ENCODE results near the gene FBXO48. TPM values are rescaled to one million over a fixed set of nuclear protein-coding genes. Genes with fewer than 3 reads are reported as not detected.

The FBXO48 gene
- total RNA-seq = 1.6 and 1.7 TPM in 2 replicates
- long read RNA-seq, partial matches to known transcripts = 0 of 4 reads
- long read RNA-seq, other reads (novel, unspliced or antisense) = 4 of 4 reads

DNA sequence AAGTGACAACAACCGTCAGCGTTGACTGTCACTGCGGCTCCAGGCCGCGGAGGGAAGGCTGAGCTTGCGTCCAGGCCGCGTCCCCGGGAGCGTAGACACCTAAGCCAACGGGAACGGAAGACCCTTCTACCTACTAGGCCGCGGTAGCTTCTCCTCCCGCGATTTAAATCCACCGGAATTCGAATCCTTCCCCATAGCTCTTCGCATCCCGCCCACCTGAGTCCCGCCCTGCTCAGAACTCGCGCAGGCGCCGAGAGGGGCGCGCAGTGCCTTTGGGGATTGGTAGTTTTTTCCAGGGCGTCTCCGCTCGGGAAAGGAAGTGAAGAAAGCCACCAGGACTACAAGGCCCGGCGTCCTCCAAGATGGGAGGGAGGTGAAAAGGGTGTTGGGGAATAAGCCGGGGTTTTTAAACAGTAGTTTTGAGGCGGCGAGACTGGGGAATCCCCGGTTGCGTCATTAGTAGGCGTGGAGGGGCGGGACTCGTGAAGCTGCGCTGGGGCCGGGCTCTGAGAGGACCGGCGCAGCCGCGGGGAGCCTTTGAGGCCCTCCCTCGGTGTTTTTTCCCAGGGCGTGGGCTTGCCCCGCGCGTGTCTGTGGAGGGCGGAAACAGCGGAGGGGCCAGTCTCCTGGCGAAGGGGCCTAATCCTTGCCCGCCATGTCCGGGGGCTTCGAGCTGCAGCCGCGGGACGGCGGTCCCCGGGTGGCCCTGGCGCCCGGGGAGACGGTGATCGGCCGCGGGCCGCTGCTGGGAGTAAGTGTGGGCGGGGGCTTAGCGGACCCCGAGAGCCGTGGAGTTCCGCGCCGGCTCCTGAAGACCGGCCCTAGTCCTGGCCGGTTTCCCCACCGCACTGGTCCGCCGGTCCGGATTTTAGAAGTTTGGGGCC, at the start of gene FBXO48, which contains the start of gene APLF:
FBXO48 (minus strand) TSS at position 218 of the 884 bp plus-strand sequence. CDS start 2,149 bp downstream, outside the sequence.
APLF (plus strand) TSS at position 509 of the 884 bp plus-strand sequence; CDS start at position 656, 147 bp downstream.
- Mint-ChIP-seq H3K4me3 (peak within 1 kb of the TSS; percentile 99), H3K27ac (ENCODE audit: unreplicated experiment) (peak within 1 kb of the TSS; percentile 94), H3K9me3 (no peaks in the 10 kb centered on the region), H3K4me1 (peaks cover 27% of the 10 kb centered on the region), H3K36me3 (ENCODE audit: low read depth) (peaks cover under 1% of the 10 kb centered on the region), H3K27me3 (ENCODE audit: low read depth) (no peaks in the 10 kb centered on the region)
- no peak for TF ChIP-seq CTCF (conservative IDR thresholded peaks at IDR 0.05)
- peak; percentile 86 for DNase-seq (ENCODE audit: low read depth, low spot score)

- H3K36me3 Mint-ChIP-seq (ENCODE audit: low read depth) = no peaks in the 10 kb centered on the region
- DNase-seq (ENCODE audit: low read depth, low spot score) = no peak
- TF ChIP-seq CTCF (conservative IDR thresholded peaks at IDR 0.05) = no peak
- H3K27me3 Mint-ChIP-seq (ENCODE audit: low read depth) = no peaks in the 10 kb centered on the region
- H3K4me1 Mint-ChIP-seq = no peaks in the 10 kb centered on the region
- no peak overlapping the region for H3K4me3 Mint-ChIP-seq
- H3K27ac Mint-ChIP-seq (ENCODE audit: unreplicated experiment) = no peak overlapping the region
- no peaks in the 10 kb centered on the region for H3K9me3 Mint-ChIP-seq
Observed at GRCh38 chr2:68516051-68516955, 49.2 kb upstream of the FBXO48 start.

- no peak overlapping the region for H3K27ac Mint-ChIP-seq (ENCODE audit: unreplicated experiment)
- H3K4me1 Mint-ChIP-seq = no peaks in the 10 kb centered on the region
- no peaks in the 10 kb centered on the region for H3K36me3 Mint-ChIP-seq (ENCODE audit: low read depth)
- no peaks in the 10 kb centered on the region for H3K9me3 Mint-ChIP-seq
- DNase-seq (ENCODE audit: low read depth, low spot score) = no peak
- H3K4me3 Mint-ChIP-seq = no peak overlapping the region
- no peaks in the 10 kb centered on the region for H3K27me3 Mint-ChIP-seq (ENCODE audit: low read depth)
- TF ChIP-seq CTCF (conservative IDR thresholded peaks at IDR 0.05) = no peak
Observed at GRCh38 chr2:68514316-68514929, 47.3 kb upstream of the FBXO48 start.

DNA sequence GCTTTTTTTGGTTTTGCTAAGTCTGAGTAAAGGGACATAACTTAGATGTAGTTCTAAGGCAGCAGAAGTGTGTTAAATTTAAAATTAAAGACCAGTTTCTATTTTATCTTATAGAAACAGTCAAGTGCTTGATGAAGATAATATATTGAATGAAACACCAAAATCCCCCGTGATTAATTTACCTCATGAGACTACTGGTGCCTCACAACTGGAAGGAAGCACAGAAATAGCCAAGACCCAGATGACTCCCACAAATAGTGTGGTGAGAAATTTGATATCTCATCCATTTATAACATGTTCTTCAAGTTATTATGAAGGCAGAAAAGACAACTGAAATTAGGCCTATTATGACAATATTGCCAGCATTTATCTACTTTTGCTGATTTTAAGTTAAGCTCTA, 45.9 kb upstream of the FBXO48 start:
- no peak for DNase-seq (ENCODE audit: low read depth, low spot score)
- no peak overlapping the region for H3K27ac Mint-ChIP-seq (ENCODE audit: unreplicated experiment)
- H3K4me3 Mint-ChIP-seq = no peak overlapping the region
- no peaks in the 10 kb centered on the region for H3K4me1 Mint-ChIP-seq
- H3K27me3 Mint-ChIP-seq (ENCODE audit: low read depth) = no peaks in the 10 kb centered on the region
- no peak for TF ChIP-seq CTCF (conservative IDR thresholded peaks at IDR 0.05)
- peaks cover 2% of the 10 kb centered on the region for H3K9me3 Mint-ChIP-seq
- peaks cover 6% of the 10 kb centered on the region for H3K36me3 Mint-ChIP-seq (ENCODE audit: low read depth)

GRCh38 chr2:68512326-68512725, 45.2 kb upstream of the FBXO48 start:
- no peak for TF ChIP-seq CTCF (conservative IDR thresholded peaks at IDR 0.05)
- no peak for DNase-seq (ENCODE audit: low read depth, low spot score)
- no peaks in the 10 kb centered on the region for H3K27me3 Mint-ChIP-seq (ENCODE audit: low read depth)
- peaks cover 3% of the 10 kb centered on the region for H3K9me3 Mint-ChIP-seq
- no peak overlapping the region for H3K27ac Mint-ChIP-seq (ENCODE audit: unreplicated experiment)
- H3K36me3 Mint-ChIP-seq (ENCODE audit: low read depth) = peaks cover 7% of the 10 kb centered on the region
- H3K4me3 Mint-ChIP-seq = no peak overlapping the region
- no peaks in the 10 kb centered on the region for H3K4me1 Mint-ChIP-seq
